Transverse colon (tissue), 3 donors: ENCODE measurements around the gene SIK1.
"Not testable (repeated sequence)": the region's sequence is repeated elsewhere in the genome, so short reads cannot be mapped to it uniquely, and the experiment has no call there.

Experiments
- EP300 ChIP-seq: sonication (generic); formaldehyde crosslinking; IDR thresholded peaks from one replicate; pipeline ENCODE4 v1.6.1; 2017; ENCODE audit warnings: antibody characterized with exemption, low read depth
- POLR2A ChIP-seq: fragments of 450-650 bp; IDR thresholded peaks from one replicate; pipeline ENCODE4 v1.6.1; 2016; ENCODE audit warnings: antibody characterized with exemption, mild to moderate bottlenecking, moderate library complexity
- TF ChIP-seq, protein P1 (sequence below), 5 experiments: fragments of 200-600 bp in 3 of 5; fragments of 450-650 bp in 2 of 5; sonication (generic) in 3 of 5; IDR thresholded peaks; 1 replicate in 2 of 5; 2 replicates in 3 of 5; pipeline ENCODE4 v1.5.1; 2016 to 2017; ENCODE audit warnings: antibody characterized with exemption in 5 of 5, inconsistent platforms in 3 of 5, mild to moderate bottlenecking in 2 of 5, moderate library complexity in 1 of 5

DNA sequence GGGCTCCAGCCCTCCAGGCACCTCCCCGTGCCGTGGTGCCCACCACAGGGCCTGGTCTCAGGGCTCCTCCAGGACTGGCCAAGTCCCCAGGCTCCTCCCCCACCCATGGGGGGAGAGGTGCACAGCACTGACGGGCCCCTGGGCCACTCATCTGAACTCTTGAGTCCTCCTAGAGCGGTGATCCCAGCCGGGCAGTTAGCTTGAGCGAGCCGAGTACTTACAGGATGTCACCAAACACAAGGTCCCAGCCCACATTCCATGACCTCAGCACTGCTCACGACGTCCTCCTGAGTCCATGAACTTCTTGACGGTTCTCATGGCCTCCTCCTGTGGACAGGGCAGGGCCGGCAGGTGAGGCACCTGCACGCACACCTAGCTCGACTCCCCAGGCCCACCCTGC, 33.5 kb upstream of the SIK1 start:
- TF ChIP-seq, protein P1, sequence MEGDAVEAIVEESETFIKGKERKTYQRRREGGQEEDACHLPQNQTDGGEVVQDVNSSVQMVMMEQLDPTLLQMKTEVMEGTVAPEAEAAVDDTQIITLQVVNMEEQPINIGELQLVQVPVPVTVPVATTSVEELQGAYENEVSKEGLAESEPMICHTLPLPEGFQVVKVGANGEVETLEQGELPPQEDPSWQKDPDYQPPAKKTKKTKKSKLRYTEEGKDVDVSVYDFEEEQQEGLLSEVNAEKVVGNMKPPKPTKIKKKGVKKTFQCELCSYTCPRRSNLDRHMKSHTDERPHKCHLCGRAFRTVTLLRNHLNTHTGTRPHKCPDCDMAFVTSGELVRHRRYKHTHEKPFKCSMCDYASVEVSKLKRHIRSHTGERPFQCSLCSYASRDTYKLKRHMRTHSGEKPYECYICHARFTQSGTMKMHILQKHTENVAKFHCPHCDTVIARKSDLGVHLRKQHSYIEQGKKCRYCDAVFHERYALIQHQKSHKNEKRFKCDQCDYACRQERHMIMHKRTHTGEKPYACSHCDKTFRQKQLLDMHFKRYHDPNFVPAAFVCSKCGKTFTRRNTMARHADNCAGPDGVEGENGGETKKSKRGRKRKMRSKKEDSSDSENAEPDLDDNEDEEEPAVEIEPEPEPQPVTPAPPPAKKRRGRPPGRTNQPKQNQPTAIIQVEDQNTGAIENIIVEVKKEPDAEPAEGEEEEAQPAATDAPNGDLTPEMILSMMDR (IDR thresholded peaks at IDR 0.05): not testable (repeated sequence)
- not testable (repeated sequence) for TF ChIP-seq POLR2A, EP300
